ENCODE measurements around the gene MMP17.
"Not testable (repeated sequence)": the region's sequence is repeated elsewhere in the genome, so short reads cannot be mapped to it uniquely, and the experiment has no call there.

Gene MMP17

GRCh38 chr12:131867471-131867870 lies 39.3 kb downstream of the MMP17 start:
- DNase-seq: no peak

GRCh38 chr12:131867891-131868675 lies 39.9 kb downstream of the MMP17 start:
- no peak for DNase-seq

DNA sequence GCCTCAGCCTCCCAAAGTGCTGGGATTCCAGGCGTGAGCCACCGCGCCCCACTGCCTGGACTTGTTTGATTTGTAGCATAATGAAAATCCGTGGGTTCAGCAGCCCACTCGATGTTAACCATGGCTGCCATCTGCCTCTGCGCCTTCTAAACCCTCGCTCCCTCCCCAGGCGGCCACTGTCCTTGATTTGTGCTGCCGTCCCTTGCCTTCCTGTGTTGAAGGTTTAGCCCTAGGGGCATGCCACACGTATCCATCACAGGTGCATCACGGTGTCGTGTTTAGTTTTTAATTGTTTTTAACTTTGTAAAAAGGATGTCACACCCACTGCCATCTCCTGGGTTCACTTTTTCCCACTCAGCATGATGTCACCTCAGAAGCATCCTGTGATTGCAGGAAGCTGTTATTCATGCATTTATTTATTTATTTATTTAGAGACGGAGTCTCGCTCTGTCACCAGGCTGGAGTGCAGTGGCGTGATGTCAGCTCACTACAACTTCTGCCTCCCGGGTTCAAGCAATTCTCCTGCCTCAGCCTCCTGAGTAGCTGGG lies 41.8 kb downstream of the MMP17 start:
- DNase-seq: peak; percentile 37

DNA sequence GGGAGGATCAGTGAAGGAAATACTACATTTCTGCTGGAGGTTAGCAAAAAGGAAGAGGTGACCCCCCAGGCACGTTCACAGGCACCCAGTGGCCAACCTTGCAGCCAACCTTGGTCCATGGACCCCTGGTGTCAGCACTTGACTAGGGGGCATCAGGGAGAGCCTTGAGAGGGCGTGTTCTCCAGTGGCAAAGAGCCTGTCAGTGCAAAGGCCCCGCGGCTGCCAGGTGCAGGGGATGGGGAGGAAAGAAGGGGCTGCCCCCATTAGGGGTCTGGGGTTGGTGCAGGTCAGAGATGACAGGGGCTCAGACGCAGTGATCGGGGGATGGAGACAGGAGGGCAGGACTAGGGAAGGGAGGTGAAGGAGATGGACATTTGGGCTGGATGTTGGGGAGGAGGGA lies 43.5 kb downstream of the MMP17 start:
- DNase-seq: no peak

GRCh38 chr12:131872154-131873051 lies 44.2 kb downstream of the MMP17 start:
- no peak for DNase-seq

- DNase-seq: no peak
These were observed 45.1 kb downstream of the MMP17 start for GRCh38 chr12:131873293-131873692.

GRCh38 chr12:131874972-131875371 lies 46.8 kb downstream of the MMP17 start:
- DNase-seq: not testable (repeated sequence)

- not testable (repeated sequence) for DNase-seq
These were observed 49.0 kb downstream of the MMP17 start for GRCh38 chr12:131877216-131877615.

- DNase-seq: not testable (repeated sequence)
These were observed 50.2 kb downstream of the MMP17 start for GRCh38 chr12:131878436-131878835.

DNA sequence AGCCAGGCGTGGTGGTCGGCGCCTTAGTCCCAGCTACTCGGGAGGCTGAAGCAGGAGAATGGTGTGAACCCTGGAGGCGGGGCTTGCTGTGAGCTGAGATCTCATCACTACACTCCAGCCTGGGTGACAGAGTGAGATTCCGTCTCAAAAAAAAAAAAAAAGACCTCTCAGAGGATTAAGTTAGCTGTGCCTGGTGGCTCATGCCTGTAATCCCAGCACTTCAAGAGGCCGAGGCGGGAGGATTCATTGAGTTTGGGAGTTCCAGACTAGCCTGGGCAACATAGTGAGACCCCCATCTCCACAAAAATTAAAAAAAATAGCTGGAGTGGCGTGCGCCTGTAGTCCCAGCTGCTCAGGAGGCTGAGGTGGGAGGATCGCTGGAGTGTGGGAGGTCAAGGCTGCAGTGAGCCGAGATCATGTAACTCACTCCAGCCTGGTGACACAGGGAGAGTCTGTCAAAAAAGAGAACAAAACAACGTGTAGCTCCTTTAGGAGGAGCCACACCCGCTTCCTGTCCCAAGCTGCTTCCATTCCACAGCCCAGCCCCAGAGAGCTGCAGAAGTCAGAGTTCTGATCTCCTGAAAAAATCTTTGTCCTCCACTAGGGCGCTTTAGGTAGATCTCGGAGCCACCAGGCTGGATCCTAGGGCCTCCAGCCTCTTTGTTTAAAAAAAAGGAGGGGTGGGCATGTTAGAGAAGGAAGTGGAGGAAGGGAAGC lies 54.8 kb downstream of the MMP17 start:
- DNase-seq: no peak

DNA sequence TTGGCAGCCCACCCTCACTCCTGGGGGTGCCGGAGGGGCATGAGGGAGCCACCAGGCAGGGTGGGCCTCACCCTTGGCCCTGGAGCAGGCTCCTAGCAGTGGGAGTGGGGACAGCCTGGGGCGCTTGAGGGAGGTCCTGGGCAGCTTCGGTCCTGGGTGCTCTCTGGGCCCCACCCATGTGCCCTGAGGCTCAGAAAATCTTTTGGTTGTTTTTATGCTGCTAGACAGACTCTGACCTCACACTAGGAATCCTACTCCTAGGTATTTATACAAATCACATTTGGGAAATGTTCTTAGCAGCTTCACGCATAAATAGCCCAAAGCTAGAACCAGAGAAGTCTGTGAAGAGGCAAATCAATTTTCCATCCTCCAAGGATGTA lies 55.3 kb downstream of the MMP17 start:
- no peak for DNase-seq

GRCh38 chr12:131885076-131885475 lies 56.9 kb downstream of the MMP17 start:
- DNase-seq: not testable (repeated sequence)

GRCh38 chr12:131885543-131886057 lies 57.4 kb downstream of the MMP17 start:
- no peak for DNase-seq

- DNase-seq: not testable (repeated sequence)
These were observed 63.5 kb downstream of the MMP17 start for GRCh38 chr12:131891722-131892121.

GRCh38 chr12:131892711-131893604 lies 64.8 kb downstream of the MMP17 start:
- no peak for DNase-seq

GRCh38 chr12:131893605-131894312 lies 65.6 kb downstream of the MMP17 start:
- DNase-seq: no peak

GRCh38 chr12:131894313-131894860 lies 66.2 kb downstream of the MMP17 start, which contains the start of gene ULK1:
TSS of gene ULK1 (plus strand) at chr12:131894622. CDS start at chr12:131895002, 380 bp downstream.
- DNase-seq: peak; percentile 96

DNA sequence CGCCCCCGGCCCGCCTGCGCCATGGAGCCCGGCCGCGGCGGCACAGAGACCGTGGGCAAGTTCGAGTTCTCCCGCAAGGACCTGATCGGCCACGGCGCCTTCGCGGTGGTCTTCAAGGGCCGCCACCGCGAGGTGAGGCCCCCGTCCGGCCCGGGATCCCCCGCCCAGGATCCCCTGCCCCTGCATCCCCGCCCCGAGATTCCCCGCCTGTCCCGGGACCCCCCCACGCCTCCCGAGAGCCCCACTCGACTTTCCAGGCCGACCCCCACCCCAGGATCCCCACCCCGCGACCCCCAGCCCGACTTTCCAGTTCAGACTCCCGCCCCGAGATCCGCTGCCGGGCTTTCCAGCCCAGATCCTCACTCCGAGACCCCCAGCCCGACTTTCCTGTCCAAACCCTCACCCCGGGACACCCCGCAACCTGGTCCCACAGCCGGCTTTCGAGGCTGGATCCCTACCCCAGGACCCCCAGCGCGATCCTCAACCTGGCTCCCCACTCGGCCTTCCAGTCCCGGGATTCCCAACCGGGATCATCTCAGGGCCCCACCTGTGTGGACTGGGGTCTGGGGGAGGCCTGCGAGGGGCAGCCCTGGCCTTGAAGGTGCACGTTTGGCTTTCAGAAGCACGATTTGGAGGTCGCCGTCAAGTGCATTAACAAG lies 66.9 kb downstream of the MMP17 start:
- no peak for DNase-seq

DNA sequence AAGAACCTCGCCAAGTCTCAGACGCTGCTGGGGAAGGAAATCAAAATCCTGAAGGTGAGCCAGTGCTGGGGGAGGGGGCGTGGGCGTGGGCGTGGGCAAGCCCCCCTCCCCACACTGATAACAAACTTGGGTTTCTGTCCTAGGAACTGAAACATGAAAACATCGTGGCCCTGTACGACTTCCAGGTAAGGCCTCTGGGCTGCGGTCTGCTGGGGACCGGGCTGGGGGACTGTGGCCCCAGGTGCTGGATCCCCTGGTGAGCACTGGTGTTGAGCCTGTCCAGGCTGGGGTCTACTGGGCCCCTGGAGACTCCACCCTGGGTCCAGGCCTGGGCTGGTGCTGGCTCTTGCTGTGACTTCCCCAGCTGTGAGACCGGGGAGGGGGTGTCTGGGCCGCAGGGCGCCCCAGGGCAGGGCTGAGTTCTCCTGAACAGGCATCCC lies 67.5 kb downstream of the MMP17 start:
- no peak for DNase-seq
